Muscle of leg (tissue), 11 donors: ENCODE measurements around the gene SOCS3. TPM values are rescaled to one million over a fixed set of nuclear protein-coding genes. Genes with fewer than 3 reads are reported as not detected.

Experiments used
- DNase-seq: peaks from one replicate; pipeline ENCODE4 v3.0.0; 2013
- H3K27ac ChIP-seq: one replicate; pipeline ENCODE4 v1.5.1; 2013; ENCODE audit warnings: mild to moderate bottlenecking, low read length, control low read depth
- H3K27me3 ChIP-seq: one replicate; pipeline ENCODE4 v1.6.1; 2013; ENCODE audit warnings: low read length; ENCODE audit not compliant: control insufficient read depth, insufficient read depth
- H3K36me3 ChIP-seq: one replicate; pipeline ENCODE4 v1.6.1; 2013; ENCODE audit warnings: low read length; ENCODE audit not compliant: control insufficient read depth, insufficient read depth
- H3K4me1 ChIP-seq: one replicate; pipeline ENCODE4 v1.6.1; 2013; ENCODE audit warnings: low read length; ENCODE audit not compliant: control insufficient read depth, insufficient read depth
- H3K4me3 ChIP-seq: one replicate; pipeline ENCODE4 v1.5.1; 2013; ENCODE audit warnings: low read length, control low read depth
- H3K9me3 ChIP-seq: replicated peaks from 2 replicates; pipeline ENCODE4 v1.6.1; 2013; ENCODE audit warnings: low read depth, low read length; ENCODE audit not compliant: control insufficient read depth
- WGBS: methylation state at CpG from one replicate; pipeline ENCODE4 v1.1.5; 2013; ENCODE audit warnings: missing lambda C conversion rate; ENCODE audit not compliant: insufficient coverage; 5-methylcytosine and 5-hydroxymethylcytosine counted together
- polyA plus RNA-seq, 8 donors: library from polyadenylated mRNA; unstranded; fragments of 120-200 nt; gene quantifications; one replicate each; pipeline versions ENCODE4 v1.2.1 to v1.2.3, GENCODE V29; 2013; ENCODE audit warnings: inconsistent platforms in 1 of 8, low replicate concordance in 1 of 8; ENCODE audit not compliant: insufficient read length in 8 of 8, insufficient read depth in 1 of 8
- total RNA-seq: library from RNA; stranded (reverse); fragments of 120-200 nt; gene quantifications from one replicate; pipeline ENCODE4 v1.2.4, GENCODE V29; 2013

The SOCS3 gene
- total and polyA plus RNA-seq, 9 donors: 8.4 to 59.8 (median 24.3) TPM

DNA sequence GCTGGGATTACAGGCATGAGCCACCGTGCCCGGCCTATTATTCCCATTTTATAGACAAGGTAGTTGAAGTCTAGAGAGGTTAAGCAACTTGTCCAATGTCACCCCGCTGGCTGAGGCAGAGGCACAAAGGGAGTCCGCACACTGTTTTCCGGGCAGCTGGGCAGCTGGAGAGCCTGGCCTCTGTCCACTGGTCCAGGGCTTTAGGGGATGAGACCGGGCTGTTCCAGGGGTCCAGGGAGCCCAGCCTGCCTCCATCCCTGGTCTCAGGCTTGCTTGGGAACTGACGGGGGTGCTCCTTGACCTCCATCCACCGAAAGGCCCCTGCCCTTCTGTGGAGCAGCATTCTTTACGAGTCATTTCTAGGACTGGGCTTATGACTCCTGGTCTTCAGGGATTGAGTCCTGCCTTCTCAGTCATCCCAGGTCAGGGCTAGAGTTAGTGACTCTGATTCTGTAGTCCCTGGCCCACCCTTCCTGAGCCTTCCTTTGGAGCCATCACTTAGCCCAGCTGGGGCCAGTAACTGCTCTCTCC lies 37.5 kb downstream of the SOCS3 start:
- Histone ChIP-seq H3K27me3 (no peaks in the 10 kb centered on the region), H3K4me1 (peaks cover 60% of the 10 kb centered on the region), H3K27ac (peak overlapping the region; percentile 99), H3K4me3 (no peak overlapping the region), H3K9me3 (no peaks in the 10 kb centered on the region), H3K36me3 (no peaks in the 10 kb centered on the region)
- DNase-seq: no peak
- WGBS: 70% methylated on average over 8 of the region's 9 CpGs

- H3K9me3 ChIP-seq: no peaks in the 10 kb centered on the region
- H3K4me3 ChIP-seq: no peak overlapping the region
- 90% methylated on average over 2 of the region's 8 CpGs for WGBS
- no peaks in the 10 kb centered on the region for H3K36me3 ChIP-seq
- DNase-seq: no peak
- H3K4me1 ChIP-seq: peaks cover 69% of the 10 kb centered on the region
- peaks cover 2% of the 10 kb centered on the region for H3K27me3 ChIP-seq
- no peak overlapping the region for H3K27ac ChIP-seq
These were observed 41.0 kb downstream of the SOCS3 start for GRCh38 chr17:78318843-78319242.

- H3K27me3 ChIP-seq: peaks cover 2% of the 10 kb centered on the region
- 67% methylated on average over 3 of the region's 8 CpGs for WGBS
- no peaks in the 10 kb centered on the region for H3K36me3 ChIP-seq
- H3K27ac ChIP-seq: no peak overlapping the region
- peaks cover 67% of the 10 kb centered on the region for H3K4me1 ChIP-seq
- DNase-seq: no peak
- no peak overlapping the region for H3K4me3 ChIP-seq
- no peaks in the 10 kb centered on the region for H3K9me3 ChIP-seq
These were observed 41.5 kb downstream of the SOCS3 start for GRCh38 chr17:78318407-78318806.

GRCh38 chr17:78317794-78318400 lies 42.0 kb downstream of the SOCS3 start:
- Histone ChIP-seq H3K27me3 (peaks cover 3% of the 10 kb centered on the region), H3K27ac (no peak overlapping the region), H3K4me3 (no peak overlapping the region), H3K36me3 (no peaks in the 10 kb centered on the region), H3K4me1 (peaks cover 62% of the 10 kb centered on the region), H3K9me3 (no peaks in the 10 kb centered on the region)
- 61% methylated on average over 7 of the region's 10 CpGs for WGBS
- no peak for DNase-seq

DNA sequence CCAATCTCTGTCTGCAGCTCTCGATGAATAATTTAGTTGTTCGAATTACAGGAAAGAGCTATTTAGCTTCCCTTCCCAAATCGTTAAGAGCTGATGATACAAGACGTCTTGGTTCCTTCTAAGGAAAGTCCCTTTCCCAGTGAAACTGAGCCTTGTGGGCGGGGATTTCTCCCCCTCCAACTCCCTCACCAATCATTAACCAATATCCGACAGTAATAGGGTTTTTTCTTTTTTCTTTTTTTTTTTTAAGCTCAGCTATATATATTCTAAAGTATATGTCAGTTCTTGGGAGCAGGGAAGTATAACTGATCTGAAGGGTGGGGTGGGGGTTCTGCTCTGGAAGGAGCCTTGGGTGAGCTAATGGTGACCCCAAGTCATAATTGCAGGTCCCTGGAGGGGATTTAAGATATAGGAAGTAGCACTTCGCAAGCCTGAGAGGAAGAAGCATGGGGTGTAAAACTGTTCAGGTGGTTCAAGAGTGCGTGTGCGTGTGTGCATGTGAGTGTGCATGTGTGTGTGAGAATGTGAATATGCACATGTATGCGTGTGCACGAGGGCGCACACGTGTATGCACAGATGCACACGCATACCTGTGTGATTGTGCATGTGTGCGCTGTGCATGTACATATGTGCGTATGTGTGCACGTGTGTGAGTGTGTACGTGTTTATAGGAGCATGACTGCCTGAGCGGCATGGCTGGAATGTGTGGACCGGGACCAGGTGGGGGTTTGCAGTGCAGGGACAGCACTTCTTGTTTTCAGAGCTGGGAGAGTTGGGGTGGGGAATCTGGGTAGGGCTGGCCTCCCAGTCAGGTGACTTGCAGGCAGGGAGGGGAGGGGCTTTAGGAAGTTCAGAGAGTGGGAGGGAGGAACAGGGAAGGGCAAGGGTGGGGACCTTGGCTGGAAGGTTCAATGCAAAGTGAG lies 42.7 kb downstream of the SOCS3 start:
- H3K9me3 ChIP-seq: no peaks in the 10 kb centered on the region
- H3K36me3 ChIP-seq: no peaks in the 10 kb centered on the region
- H3K27me3 ChIP-seq: peaks cover 4% of the 10 kb centered on the region
- no peak overlapping the region for H3K4me3 ChIP-seq
- H3K4me1 ChIP-seq: peaks cover 55% of the 10 kb centered on the region
- H3K27ac ChIP-seq: peak overlapping the region; percentile 95
- WGBS: 43% methylated on average over 14 of the region's 20 CpGs
- DNase-seq: peak; percentile 89

DNA sequence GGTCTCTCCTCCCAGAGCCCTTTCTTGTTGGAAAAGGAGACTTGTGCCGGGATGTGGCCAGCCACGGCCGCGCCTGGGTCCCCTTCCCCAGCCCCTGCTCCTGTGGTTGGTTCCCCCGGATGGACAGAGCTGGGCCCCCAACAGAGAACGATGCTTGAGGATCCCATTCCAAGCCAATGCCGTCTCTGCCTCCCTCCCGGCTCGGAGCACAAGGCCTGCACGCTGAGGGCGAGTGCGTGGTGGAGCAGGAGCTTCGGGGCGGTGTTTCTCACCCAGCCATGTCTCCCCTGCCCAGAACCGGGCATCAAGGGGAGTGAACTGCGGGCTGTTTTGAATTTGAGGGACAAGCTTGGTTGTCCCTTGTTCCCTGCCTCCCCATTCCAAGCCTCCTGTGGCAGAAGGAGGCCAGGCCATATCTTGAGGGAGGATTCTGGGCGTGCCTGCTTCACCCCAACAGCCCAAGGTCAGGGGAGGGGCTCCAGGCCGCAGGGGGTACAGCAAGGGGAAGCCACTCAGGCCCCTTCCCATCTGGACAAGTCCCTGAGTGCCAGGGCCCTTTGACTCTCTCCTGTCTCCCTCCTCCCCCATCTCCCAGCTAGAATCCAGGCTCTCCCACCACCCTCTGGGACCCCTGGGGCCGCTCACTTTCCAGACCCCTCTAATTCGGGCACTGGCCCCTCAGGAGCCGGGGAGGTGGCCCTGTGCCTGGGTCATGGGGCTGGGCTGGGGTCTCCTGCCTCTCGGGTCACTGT lies 43.6 kb downstream of the SOCS3 start:
- H3K27ac ChIP-seq: peak overlapping the region; percentile 95
- DNase-seq: no peak
- H3K4me3 ChIP-seq: no peak overlapping the region
- H3K27me3 ChIP-seq: peaks cover 4% of the 10 kb centered on the region
- 57% methylated on average over 5 of the region's 22 CpGs for WGBS
- H3K4me1 ChIP-seq: peaks cover 54% of the 10 kb centered on the region
- no peaks in the 10 kb centered on the region for H3K9me3 ChIP-seq
- no peaks in the 10 kb centered on the region for H3K36me3 ChIP-seq

DNA sequence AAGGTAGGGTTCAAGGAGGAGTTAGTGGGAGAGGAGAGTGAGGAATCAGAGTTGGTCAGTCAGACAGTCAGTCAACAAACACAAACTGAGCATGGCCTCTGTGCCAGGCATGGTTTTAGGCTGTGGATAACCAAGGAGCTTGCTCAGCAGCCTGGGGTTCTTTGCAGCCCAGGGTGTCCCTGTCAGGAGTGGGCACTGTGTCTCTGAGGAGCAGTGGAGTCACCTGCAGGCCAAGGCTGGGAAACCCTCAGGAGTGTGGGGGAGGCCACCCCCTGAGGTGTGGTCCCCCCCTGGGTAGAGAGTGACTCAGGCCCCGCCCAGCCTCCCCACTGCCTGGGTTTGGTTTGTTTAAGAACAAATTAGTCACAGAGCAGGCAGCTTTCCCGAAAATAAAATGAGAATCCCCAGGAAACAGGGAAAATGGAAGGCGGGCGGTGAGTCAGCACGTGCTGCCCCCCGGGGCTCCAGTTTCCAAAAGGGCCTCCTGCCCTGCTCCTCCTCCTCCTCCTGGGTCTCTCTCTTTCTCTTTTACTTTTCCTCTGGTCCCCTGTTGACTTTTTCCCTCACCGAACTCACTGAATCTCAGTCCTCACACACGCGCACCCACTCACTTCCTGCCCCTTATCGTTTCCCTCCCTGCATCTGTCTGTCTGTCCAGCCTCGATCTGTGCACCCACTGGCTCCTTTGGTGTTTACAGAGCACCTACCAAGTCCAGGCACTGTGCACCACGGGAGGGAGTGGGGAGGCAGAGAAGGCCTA lies 44.3 kb downstream of the SOCS3 start:
- WGBS: 4% methylated on average over 7 of the region's 12 CpGs

DNA sequence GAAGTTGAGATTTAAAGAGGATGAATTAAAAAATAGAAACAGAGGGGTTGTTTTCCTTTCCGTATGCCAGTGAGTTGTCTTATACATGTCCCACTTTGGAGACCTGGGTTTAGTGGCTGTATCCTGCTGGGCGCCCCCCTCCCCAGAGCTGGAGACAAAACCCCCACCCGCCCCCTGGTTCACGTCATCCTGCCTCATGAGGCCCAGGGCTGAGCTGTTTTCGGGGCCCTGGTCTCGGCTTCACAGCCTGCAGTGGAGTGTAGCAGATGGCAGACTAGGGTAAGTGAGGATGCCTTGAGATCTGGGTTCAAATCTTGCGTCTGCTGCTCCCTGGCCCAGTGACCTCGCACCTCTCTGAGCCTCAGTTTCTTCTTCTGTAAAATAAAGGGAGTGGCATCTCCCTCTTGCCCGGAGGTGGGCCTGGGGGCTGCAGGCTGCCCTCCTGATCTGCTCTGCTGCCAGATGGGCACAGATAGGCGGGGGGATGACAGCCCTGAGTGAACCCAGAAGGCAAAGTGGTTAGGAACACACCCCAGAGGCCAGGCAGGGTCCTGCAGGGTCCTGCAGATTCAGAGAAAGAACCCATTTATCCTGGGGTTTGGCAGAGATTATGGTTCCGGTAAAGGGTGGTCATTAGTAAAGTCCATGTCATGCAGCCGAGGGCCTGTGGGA lies 45.1 kb downstream of the SOCS3 start:
- Histone ChIP-seq H3K27me3 (peaks cover 4% of the 10 kb centered on the region), H3K4me3 (no peak overlapping the region)

More for the DNA sequence above, 44.3 kb downstream of the SOCS3 start:
- peak; percentile 96 for DNase-seq
- Histone ChIP-seq H3K27me3 (peaks cover 4% of the 10 kb centered on the region), H3K9me3 (no peaks in the 10 kb centered on the region), H3K4me3 (no peak overlapping the region), H3K27ac (peak overlapping the region; percentile 95), H3K36me3 (no peaks in the 10 kb centered on the region), H3K4me1 (peaks cover 54% of the 10 kb centered on the region)

More for the DNA sequence above, 45.1 kb downstream of the SOCS3 start:
- H3K4me1 ChIP-seq: peaks cover 54% of the 10 kb centered on the region
- 81% methylated on average over 6 of the region's 12 CpGs for WGBS
- peak overlapping the region; percentile 95 for H3K27ac ChIP-seq
- no peaks in the 10 kb centered on the region for H3K36me3 ChIP-seq
- H3K9me3 ChIP-seq: no peaks in the 10 kb centered on the region
- DNase-seq: no peak
